SU-DHL-6 (cell line): ENCODE measurements around the gene RABGEF1.

Source experiments
- CTCF ChIP-seq: fragments of 200-600 bp; sonication (generic); IDR thresholded peaks from one replicate; pipeline ENCODE4 v1.5.1; 2017; ENCODE audit warnings: antibody characterized with exemption, mild to moderate bottlenecking, low read length, moderate library complexity; ENCODE audit not compliant: insufficient read depth, poor library complexity, severe bottlenecking
- EZH2phosphoT487 ChIP-seq: fragments of 200-600 bp; sonication (generic), shearing (Covaris generic); conservative IDR thresholded peaks from 2 replicates; pipeline ENCODE4 v1.6.1; 2018; ENCODE audit warnings: mild to moderate bottlenecking, antibody characterized with exemption, low read length, moderate library complexity, mixed read lengths

- no peak for TF ChIP-seq CTCF
- TF ChIP-seq EZH2phosphoT487, result no peak
Measured at GRCh38 chr7:66847879-66848790, 107.6 kb downstream of the RABGEF1 start.
